A549 (cell line): ENCODE results near the gene ESYT1. TPM values are rescaled to one million over a fixed set of nuclear protein-coding genes. Genes with fewer than 3 reads are reported as not detected.
A peak's percentile ranks its signal among the peaks of the same experiment; 100 is the strongest.

ENCODE experiments used
- ATAC-seq, 2 experiments: fragments of 200-7000 bp in 1 of 2; fragments of >200 bp in 1 of 2; cut with Nextera tagmentation in 1 of 2; cut with Tn5 transposase in 1 of 2; 3 replicates each; pipeline versions ENCODE4 v1.8.0 to v1.9.1; 2018 to 2020; ENCODE audit warnings: mild to moderate bottlenecking in 1 of 2, moderate library complexity in 1 of 2
- CTCF ChIA-PET: fragments of 300-600 bp; sonication (Branson Sonifier 250); formaldehyde crosslinking; extraction: SDS; loops from one replicate; lab custom pipeline; 2021; ENCODE audit warnings: antibody characterized with exemption, inconsistent platforms; lab: Yijun Ruan, JAX
- POLR2A ChIA-PET: fragments of 350-600 bp; formaldehyde crosslinking; extraction: SDS; loops from one replicate; lab custom pipeline; 2021; ENCODE audit warnings: antibody characterized with exemption, inconsistent platforms; lab: Yijun Ruan, JAX
- DNase-seq, 2 experiments: peaks; one replicate each; pipeline versions ENCODE4 v3.0.0 to v3.0.0-alpha.2; 2011 to 2016; ENCODE audit warnings: low read depth in 1 of 2, low spot score in 1 of 2
- FAIRE-seq: peaks from 2 replicates; lab custom pipeline; 2011; peaks lifted over from hg19 to GRCh38; lab: Jason Lieb, UNC
- H3K27ac ChIP-seq, 2 experiments: fragments of >200 bp; sonication (Bioruptor Twin); formaldehyde crosslinking; 3 replicates each; pipeline ENCODE4 v1.5.1; 2016 to 2017
- H3K4me1 ChIP-seq: fragments of >200 bp; sonication (Bioruptor Twin); formaldehyde crosslinking; 3 replicates; pipeline ENCODE4 v1.6.1; 2016
- H3K4me2 ChIP-seq: fragments of >200 bp; sonication (Bioruptor Twin); formaldehyde crosslinking; 3 replicates; pipeline ENCODE4 v1.6.1; 2016
- H3K4me3 ChIP-seq: fragments of >200 bp; sonication (Bioruptor Twin); formaldehyde crosslinking; 3 replicates; pipeline ENCODE4 v1.5.1; 2016
- H3K9me3 ChIP-seq: fragments of >200 bp; sonication (Bioruptor Twin); formaldehyde crosslinking; 3 replicates; pipeline ENCODE4 v1.6.1; 2016
- CBX2 ChIP-seq: fragments of 200-600 bp; sonication (generic); IDR thresholded peaks from 2 replicates; pipeline ENCODE4 v1.6.1; 2016; ENCODE audit warnings: low read depth, mild to moderate bottlenecking, borderline replicate concordance
- CEBPB ChIP-seq, 2 experiments: fragments of >200 bp in 1 of 2; sonication (Bioruptor Twin) in 1 of 2; formaldehyde crosslinking in 1 of 2; IDR thresholded peaks; 2 replicates each; pipeline ENCODE4 v1.6.1; 2012 to 2016
- CHD2 ChIP-seq: fragments of 150-350 bp; IDR thresholded peaks from 2 replicates; pipeline ENCODE4 v1.6.1; 2014; ENCODE audit warnings: low read length; ENCODE audit not compliant: partially characterized antibody
- CHD4 ChIP-seq: fragments of 200-600 bp; sonication (generic); IDR thresholded peaks from 2 replicates; pipeline ENCODE4 v1.6.1; 2016; ENCODE audit warnings: antibody characterized with exemption, mild to moderate bottlenecking, borderline replicate concordance
- CTCF ChIP-seq: fragments of >200 bp; sonication (Bioruptor Twin); formaldehyde crosslinking; IDR thresholded peaks from 3 replicates; pipeline ENCODE4 v1.5.1; 2016
- E2F6 ChIP-seq: IDR thresholded peaks from 2 replicates; pipeline ENCODE4 v1.6.1; 2012; ENCODE audit warnings: low read depth, borderline replicate concordance
- EHMT2 ChIP-seq: fragments of 200-600 bp; sonication (generic); IDR thresholded peaks from 2 replicates; pipeline ENCODE4 v1.6.1; 2016; ENCODE audit warnings: antibody characterized with exemption, low read depth, mild to moderate bottlenecking, moderate library complexity
- ELK1 ChIP-seq: fragments of 150-350 bp; IDR thresholded peaks from 2 replicates; pipeline ENCODE4 v1.6.1; 2014; ENCODE audit warnings: low read depth, mild to moderate bottlenecking, low read length
- EP300 ChIP-seq, 2 experiments: fragments of >200 bp; sonication (Bioruptor Twin); formaldehyde crosslinking; IDR thresholded peaks; 2 replicates in 1 of 2; 3 replicates in 1 of 2; pipeline ENCODE4 v1.6.1; 2016 to 2017
- ESRRA ChIP-seq: fragments of 150-350 bp; IDR thresholded peaks from 2 replicates; pipeline ENCODE4 v1.6.1; 2014; ENCODE audit warnings: mild to moderate bottlenecking, low read length, borderline replicate concordance
- FOSB ChIP-seq: fragments of 250-450 bp; sonication (Bioruptor Pico); IDR thresholded peaks from 2 replicates; pipeline ENCODE4 v1.5.0; 2020; ENCODE audit warnings: mild to moderate bottlenecking, moderate library complexity
- FOSL2 ChIP-seq, 2 experiments: fragments of 450-650 bp in 1 of 2; fragments of >200 bp in 1 of 2; sonication (Bioruptor Twin) in 1 of 2; formaldehyde crosslinking; IDR thresholded peaks; 2 replicates each; pipeline versions ENCODE4 v1.5.0 to v1.6.1; 2016 to 2020; ENCODE audit warnings: mild to moderate bottlenecking in 1 of 2, moderate library complexity in 1 of 2
- FOXS1 ChIP-seq: fragments of 250-450 bp; sonication (Bioruptor Pico); IDR thresholded peaks from 2 replicates; pipeline ENCODE4 v1.5.0; 2020; ENCODE audit warnings: mild to moderate bottlenecking, moderate library complexity
- GATA3 ChIP-seq: IDR thresholded peaks from 2 replicates; pipeline ENCODE4 v1.6.1; 2012; ENCODE audit warnings: borderline replicate concordance
- HDAC2 ChIP-seq: fragments of 200-600 bp; sonication (generic); IDR thresholded peaks from 2 replicates; pipeline ENCODE4 v1.6.1; 2016
- HES2 ChIP-seq: fragments of >200 bp; sonication (Bioruptor Twin); formaldehyde crosslinking; IDR thresholded peaks from 2 replicates; pipeline ENCODE4 v1.6.1; 2016
- HEYL ChIP-seq: fragments of 250-450 bp; sonication (Bioruptor Pico); IDR thresholded peaks from 2 replicates; pipeline ENCODE4 v1.8.0; 2021; ENCODE audit warnings: mild to moderate bottlenecking, moderate library complexity
- HOXA7 ChIP-seq: fragments of 250-450 bp; sonication (Bioruptor Pico); IDR thresholded peaks from 2 replicates; pipeline ENCODE4 v1.5.0; 2020; ENCODE audit warnings: mild to moderate bottlenecking, moderate library complexity
- HOXB5 ChIP-seq: fragments of 250-450 bp; sonication (Bioruptor Pico); IDR thresholded peaks from 2 replicates; pipeline ENCODE4 v1.5.0; 2020; ENCODE audit warnings: mild to moderate bottlenecking, moderate library complexity
- JUN ChIP-seq, 2 experiments: fragments of >200 bp; sonication (Bioruptor Twin); formaldehyde crosslinking; IDR thresholded peaks; 2 replicates in 1 of 2; 3 replicates in 1 of 2; pipeline ENCODE4 v1.6.1; 2016 to 2017
- JUNB ChIP-seq: fragments of >200 bp; sonication (Bioruptor Twin); formaldehyde crosslinking; IDR thresholded peaks from 2 replicates; pipeline ENCODE4 v1.6.1; 2016
- KDM5A ChIP-seq: fragments of 200-600 bp; sonication (generic); IDR thresholded peaks from 2 replicates; pipeline ENCODE4 v1.6.1; 2016; ENCODE audit warnings: antibody characterized with exemption, mild to moderate bottlenecking
- MAFK ChIP-seq: fragments of 450-650 bp; IDR thresholded peaks from 2 replicates; pipeline ENCODE4 v1.6.1; 2014; ENCODE audit not compliant: partially characterized antibody
- NFE2L2 ChIP-seq: fragments of 150-350 bp; conservative IDR thresholded peaks from 2 replicates; pipeline ENCODE4 v1.6.1; 2014; ENCODE audit warnings: low read length
- NPAS2 ChIP-seq: fragments of 250-450 bp; sonication (Bioruptor Pico); IDR thresholded peaks from 2 replicates; pipeline ENCODE4 v1.8.0; 2022; ENCODE audit warnings: mild to moderate bottlenecking, moderate library complexity, borderline replicate concordance
- NR3C1 ChIP-seq: fragments of >200 bp; sonication (Bioruptor Twin); formaldehyde crosslinking; IDR thresholded peaks from 3 replicates; pipeline ENCODE4 v1.6.1; 2017
- PBX3 ChIP-seq: IDR thresholded peaks from 2 replicates; pipeline ENCODE4 v1.6.1; 2012
- PHF8 ChIP-seq: fragments of 200-600 bp; sonication (generic); IDR thresholded peaks from 2 replicates; pipeline ENCODE4 v1.6.1; 2016; ENCODE audit warnings: low read depth, mild to moderate bottlenecking, antibody characterized with exemption, moderate library complexity, borderline replicate concordance
- POLR2A ChIP-seq: IDR thresholded peaks from 2 replicates; pipeline ENCODE4 v1.6.1; 2012; ENCODE audit warnings: mild to moderate bottlenecking, low read length
- POLR2AphosphoS2 ChIP-seq: conservative IDR thresholded peaks from 2 replicates; pipeline ENCODE4 v1.6.1; 2012; ENCODE audit warnings: low read length, improper control_type of control experiment, inconsistent platforms
- RARB ChIP-seq: fragments of 250-450 bp; sonication (Bioruptor Pico); IDR thresholded peaks from 2 replicates; pipeline ENCODE4 v1.8.0; 2021; ENCODE audit warnings: mild to moderate bottlenecking, moderate library complexity
- RCOR1 ChIP-seq: fragments of 150-350 bp; IDR thresholded peaks from 2 replicates; pipeline ENCODE4 v1.6.1; 2014; ENCODE audit warnings: antibody characterized with exemption, low read length, low read depth
- RFX5 ChIP-seq: fragments of 450-650 bp; IDR thresholded peaks from 2 replicates; pipeline ENCODE4 v1.7.1; 2014; ENCODE audit warnings: antibody characterized with exemption, mild to moderate bottlenecking, moderate library complexity
- SREBF2 ChIP-seq: fragments of 450-650 bp; IDR thresholded peaks from 2 replicates; pipeline ENCODE4 v1.6.1; 2014; ENCODE audit warnings: mild to moderate bottlenecking, moderate library complexity
- TFCP2L1 ChIP-seq: fragments of 250-450 bp; sonication (Bioruptor Pico); IDR thresholded peaks from 2 replicates; pipeline ENCODE4 v1.5.0; 2021; ENCODE audit warnings: mild to moderate bottlenecking
- TP53 ChIP-seq: fragments of 250-450 bp; sonication (Bioruptor Pico); IDR thresholded peaks from 2 replicates; pipeline ENCODE4 v1.5.0; 2021; ENCODE audit warnings: mild to moderate bottlenecking, moderate library complexity
- USF2 ChIP-seq: fragments of 450-650 bp; IDR thresholded peaks from 2 replicates; pipeline ENCODE4 v1.6.1; 2014; ENCODE audit warnings: antibody characterized with exemption
- ZNF302 ChIP-seq: fragments of 250-450 bp; sonication (Bioruptor Pico); IDR thresholded peaks from 2 replicates; pipeline ENCODE4 v1.9.0; 2021; ENCODE audit warnings: inconsistent platforms, mild to moderate bottlenecking, moderate library complexity
- WGBS: methylation state at CpG from one replicate; pipeline ENCODE4 v1.1.6; 2017; ENCODE audit errors: missing lambda C conversion rate; 5-methylcytosine and 5-hydroxymethylcytosine counted together
- polyA plus RNA-seq, 4 experiments: library from polyadenylated mRNA; depleted of rRNA in 3 of 4; stranded (reverse); fragments of >200 nt; fragmentation: RNase III in 1 of 4; extraction: RNeasy Plus Mini Kit Qiagen cat#74134 plus additional on column Dnase treatment in 1 of 4; gene quantifications; 2 replicates in 3 of 4; 3 replicates in 1 of 4; pipeline ENCODE4 v1.2.3, GENCODE V29; 2011 to 2017

ESYT1 gene
- polyA plus RNA-seq, 2 of the 4 experiments (the other 2 are of a cell fraction): 54.2 to 72.4 TPM

GRCh38 chr12:56152132-56152755, 24.2 kb downstream of the ESYT1 start, which contains the start of gene MYL6B:
Gene MYL6B, plus strand, starts transcription at chr12:56152587. Its CDS starts 1,332 bp downstream, at chr12:56153919.
- Histone ChIP-seq H3K4me3 (peak within 1 kb of the TSS; percentile 53), H3K4me2 (peak within 1 kb of the TSS; percentile 82), H3K4me1 (peaks cover 19% of the 10 kb centered on the region; the same call in 2 of the 3 replicates), H3K9me3 (no peaks in the 10 kb centered on the region), H3K27ac (peak within 1 kb of the TSS; percentile 92 to 93)
- peak; percentile 94 for DNase-seq
- ATAC-seq: peak; percentile 89 to 93
- CTCF ChIA-PET: interaction anchor here (0.6 to 5.3 kb wide), 10 partner anchors 9 to 340 kb away, joined by 3 to 27 read pairs (median 5); partner anchors contain the start of genes ESYT1, SMARCC2 and ZC3H10
- POLR2A ChIA-PET: interaction anchor here (0.8 to 1.4 kb wide), 7 partner anchors 9 to 178 kb away, joined by 3 to 19 read pairs (median 4); partner anchors contain the start of genes ESYT1, PA2G4, RAB5B and SMARCC2
- no peak for FAIRE-seq
- under 1% methylated on average over 35 of the region's 37 CpGs for WGBS
- TF ChIP-seq POLR2AphosphoS2 (no peak), CTCF (no peak), NPAS2 (CRISPR knock-in tag) (no peak), NFE2L2 (no peak), ESRRA (no peak), ZNF302 (CRISPR knock-in tag) (no peak), CBX2 (no peak), FOSL2 (IDR thresholded peaks at IDR 0.05) (peak; percentile 42; the same call in 1 of the 2 replicates), FOSL2 (CRISPR knock-in tag; IDR thresholded peaks at IDR 0.05) (peak; percentile 85), USF2 (no peak), RCOR1 (no peak), RFX5 (no peak), JUN (IDR thresholded peaks at IDR 0.05) (peak; percentile 84 to 87), RARB (CRISPR knock-in tag) (no peak), HOXA7 (0 out of 2 replicates have a peak, but pooled peaks have one; percentile 28), MAFK (no peak), HEYL (no peak), JUNB (no peak), E2F6 (no peak), HOXB5 (CRISPR knock-in tag) (no peak), FOXS1 (CRISPR knock-in tag) (no peak), PHF8 (peak; percentile 78; the same call in 1 of the 2 replicates), HDAC2 (no peak), TP53 (no peak), HES2 (no peak), GATA3 (no peak), CHD2 (no peak), POLR2A (peak; percentile 71), NR3C1 (no peak), KDM5A (no peak), SREBF2 (no peak), CHD4 (no peak), FOSB (CRISPR knock-in tag) (0 out of 2 replicates have a peak, but pooled peaks have one; percentile 4), EP300 (IDR thresholded peaks at IDR 0.05) (no peak), TFCP2L1 (CRISPR knock-in tag) (no peak), PBX3 (peak; percentile 46; the same call in 1 of the 2 replicates), CEBPB (IDR thresholded peaks at IDR 0.05) (no peak), EHMT2 (no peak), ELK1 (no peak)
